ENCODE measurements around the gene DNAH10. TPM values are rescaled to one million over a fixed set of nuclear protein-coding genes. Genes with fewer than 3 reads are reported as not detected.

Gene DNAH10
- total RNA-seq, 1 donor, result 0.43 TPM

GRCh38 chr12:123928897-123929296 lies 166.8 kb downstream of the DNAH10 start:
- no peak for DNase-seq (ENCODE audit: low read depth)
- H3K4me3 ChIP-seq (ENCODE audit: low read depth, low read length), result no peak overlapping the region
- TF ChIP-seq CTCF (IDR thresholded peaks at IDR 0.05; ENCODE audit: insufficient read depth, low read depth, low read length), result no peak

GRCh38 chr12:123929946-123930583 lies 168.0 kb downstream of the DNAH10 start:
- TF ChIP-seq CTCF (IDR thresholded peaks at IDR 0.05; ENCODE audit: insufficient read depth, low read depth, low read length), result no peak
- no peak for DNase-seq (ENCODE audit: low read depth)
- H3K4me3 ChIP-seq (ENCODE audit: low read depth, low read length), result no peak overlapping the region

- TF ChIP-seq CTCF (IDR thresholded peaks at IDR 0.05; ENCODE audit: insufficient read depth, low read depth, low read length), result no peak
- H3K4me3 ChIP-seq (ENCODE audit: low read depth, low read length), result no peak overlapping the region
- DNase-seq (ENCODE audit: low read depth), result no peak
Observed at GRCh38 chr12:123931686-123932321, 169.7 kb downstream of the DNAH10 start.

GRCh38 chr12:123933214-123933613 lies 171.1 kb downstream of the DNAH10 start:
- DNase-seq (ENCODE audit: low read depth), result no peak
- no peak overlapping the region for H3K4me3 ChIP-seq (ENCODE audit: low read depth, low read length)
- TF ChIP-seq CTCF (IDR thresholded peaks at IDR 0.05; ENCODE audit: insufficient read depth, low read depth, low read length), result no peak

GRCh38 chr12:123934016-123934620 lies 172.0 kb downstream of the DNAH10 start:
- TF ChIP-seq CTCF (IDR thresholded peaks at IDR 0.05; ENCODE audit: insufficient read depth, low read depth, low read length), result no peak

GRCh38 chr12:123934829-123935228 lies 172.7 kb downstream of the DNAH10 start:
- TF ChIP-seq CTCF (IDR thresholded peaks at IDR 0.05; ENCODE audit: insufficient read depth, low read depth, low read length), result no peak

More at GRCh38 chr12:123934016-123934620, 172.0 kb downstream of the DNAH10 start:
- H3K4me3 ChIP-seq (ENCODE audit: low read depth, low read length), result no peak overlapping the region
- DNase-seq (ENCODE audit: low read depth), result no peak

More at GRCh38 chr12:123934829-123935228, 172.7 kb downstream of the DNAH10 start:
- DNase-seq (ENCODE audit: low read depth), result peak; percentile 66
- H3K4me3 ChIP-seq (ENCODE audit: low read depth, low read length), result no peak overlapping the region
